Neural cell (in vitro differentiated cells): ENCODE results near the gene SLC41A3. TPM values are rescaled to one million over a fixed set of nuclear protein-coding genes. Genes with fewer than 3 reads are reported as not detected.

Experiments used
- H2AFZ ChIP-seq: fragments of 200-600, 300-800 bp; sonication (generic), shearing (Covaris generic); 2 replicates; pipeline ENCODE4 v1.6.0; 2014; ENCODE audit warnings: low read depth, mild to moderate bottlenecking, antibody characterized with exemption, low read length, moderate library complexity
- H3F3A ChIP-seq: fragments of 200-600 bp; shearing (Covaris generic); 2 replicates; pipeline ENCODE4 v1.6.1; 2016; ENCODE audit warnings: mild to moderate bottlenecking, moderate library complexity, mixed read lengths, antibody characterized with exemption, low read length; ENCODE audit not compliant: insufficient read depth, poor library complexity, severe bottlenecking
- H3K27ac ChIP-seq: fragments of 200-600, 300-800 bp; sonication (generic), shearing (Covaris generic); 2 replicates; pipeline ENCODE4 v1.5.1; 2014; ENCODE audit warnings: mild to moderate bottlenecking, low read length, moderate library complexity
- H3K27me3 ChIP-seq: fragments of 300-800, 200-600 bp; sonication (generic), shearing (Covaris generic); 2 replicates; pipeline ENCODE4 v1.6.0; 2014; ENCODE audit warnings: mild to moderate bottlenecking, low read depth, low read length, moderate library complexity; ENCODE audit not compliant: insufficient read depth
- H3K36me3 ChIP-seq: fragments of 300-800, 200-600 bp; sonication (generic), shearing (Covaris generic); 2 replicates; pipeline ENCODE4 v1.5.1; 2014; ENCODE audit warnings: mild to moderate bottlenecking, antibody characterized with exemption, low read length, moderate library complexity; ENCODE audit not compliant: insufficient read depth
- H3K4me2 ChIP-seq: fragments of 300-800, 200-600 bp; sonication (generic), shearing (Covaris generic); 2 replicates; pipeline ENCODE4 v1.6.0; 2014; ENCODE audit warnings: mild to moderate bottlenecking, low read length
- H3K4me3 ChIP-seq: fragments of 300-800, 200-600 bp; sonication (generic), shearing (Covaris generic); 2 replicates; pipeline ENCODE4 v1.5.1; 2014; ENCODE audit warnings: mild to moderate bottlenecking, low read length, moderate library complexity
- H3K79me2 ChIP-seq: fragments of 200-600 bp; shearing (Covaris generic); replicated peaks from 2 replicates; pipeline ENCODE4 v1.6.0; 2014; ENCODE audit warnings: mild to moderate bottlenecking, low read length, moderate library complexity; ENCODE audit not compliant: insufficient read depth
- H3K9ac ChIP-seq: fragments of 300-800, 200-600 bp; sonication (generic), shearing (Covaris generic); 2 replicates; pipeline ENCODE4 v1.6.1; 2016; ENCODE audit warnings: mild to moderate bottlenecking, low read length, mixed read lengths
- H3K9me2 ChIP-seq: fragments of 200-600 bp; shearing (Covaris generic); 2 replicates; pipeline ENCODE4 v1.6.1; 2016; ENCODE audit warnings: mild to moderate bottlenecking, low read length, mixed read lengths; ENCODE audit not compliant: insufficient read depth
- H3K9me3 ChIP-seq: fragments of 200-600, 300-800 bp; sonication (generic), shearing (Covaris generic); 2 replicates; pipeline ENCODE4 v1.6.1; 2016; ENCODE audit warnings: mild to moderate bottlenecking, mixed run types, low read length, moderate library complexity, mixed read lengths
- H4K20me1 ChIP-seq: fragments of 200-600 bp; shearing (Covaris generic); 2 replicates; pipeline ENCODE4 v1.6.1; 2016; ENCODE audit warnings: mild to moderate bottlenecking, mixed run types; ENCODE audit not compliant: insufficient read depth
- EP300 ChIP-seq: fragments of 450-650 bp; conservative IDR thresholded peaks from 2 replicates; pipeline ENCODE4 v1.6.1; 2014; ENCODE audit warnings: antibody characterized with exemption, mild to moderate bottlenecking, moderate library complexity; ENCODE audit not compliant: poor library complexity, severe bottlenecking
- EZH2 ChIP-seq: fragments of 200-600, 300-800 bp; shearing (Covaris generic), sonication (generic); IDR thresholded peaks from 2 replicates; pipeline ENCODE4 v1.6.1; 2014; ENCODE audit warnings: antibody characterized with exemption, low read length, borderline replicate concordance, mild to moderate bottlenecking; ENCODE audit not compliant: insufficient read depth, poor library complexity, severe bottlenecking
- MXI1 ChIP-seq: fragments of 450-650 bp; conservative IDR thresholded peaks from 2 replicates; pipeline ENCODE4 v1.6.1; 2014; ENCODE audit warnings: antibody characterized with exemption, mild to moderate bottlenecking; ENCODE audit not compliant: poor library complexity, severe bottlenecking
- POLR2AphosphoS5 ChIP-seq: IDR thresholded peaks from 2 replicates; pipeline ENCODE4 v1.6.1; 2012
- RAD21 ChIP-seq: fragments of 450-650 bp; conservative IDR thresholded peaks from 2 replicates; pipeline ENCODE4 v1.6.1; 2014; ENCODE audit warnings: antibody characterized with exemption, mild to moderate bottlenecking, moderate library complexity
- SMC3 ChIP-seq: fragments of 450-650 bp; conservative IDR thresholded peaks from 2 replicates; pipeline ENCODE4 v1.6.1; 2014; ENCODE audit warnings: antibody characterized with exemption, mild to moderate bottlenecking, moderate library complexity; ENCODE audit not compliant: poor library complexity
- TAF1 ChIP-seq: IDR thresholded peaks from 2 replicates; pipeline ENCODE4 v1.6.1; 2012; ENCODE audit warnings: low read depth
- polyA plus RNA-seq: library from polyadenylated mRNA; depleted of rRNA; stranded (reverse); fragments of >200 nt; gene quantifications from 2 replicates; pipeline ENCODE4 v1.2.3, GENCODE V29; 2014
- TF ChIP-seq, protein P1 (sequence below): fragments of 450-650 bp; IDR thresholded peaks from 2 replicates; pipeline ENCODE4 v1.5.1; 2014; ENCODE audit warnings: antibody characterized with exemption, mild to moderate bottlenecking, moderate library complexity; ENCODE audit not compliant: poor library complexity, severe bottlenecking
- TF ChIP-seq, protein P2 (sequence below): IDR thresholded peaks from 2 replicates; pipeline ENCODE4 v1.6.1; 2012; ENCODE audit warnings: borderline replicate concordance

The SLC41A3 gene
- polyA plus RNA-seq, 1 donor from 2014 or later: 80.0 TPM

DNA sequence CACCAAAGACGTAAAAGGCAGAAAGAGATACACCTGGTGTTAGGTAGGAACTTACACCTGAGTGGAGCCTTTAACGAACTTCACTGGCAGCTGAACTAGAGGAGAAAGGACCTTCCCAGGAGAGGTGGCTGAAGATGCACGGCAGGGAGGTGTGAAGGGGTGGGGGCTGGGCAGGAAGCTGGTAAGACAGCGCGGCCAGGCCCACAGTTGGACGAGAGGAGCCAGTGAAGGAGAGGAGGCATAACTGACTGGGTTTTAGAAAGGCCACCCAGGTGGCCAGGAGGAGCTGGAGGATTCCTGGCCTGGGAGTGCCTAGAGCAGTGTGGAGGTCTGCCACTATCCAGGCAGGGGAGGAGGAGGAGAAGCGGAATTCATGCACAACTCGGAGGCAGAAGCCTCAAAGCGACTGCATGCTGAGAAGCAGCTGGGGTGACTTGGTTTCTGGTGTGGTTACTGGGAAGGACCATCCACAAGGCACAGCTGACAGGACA, 51.9 kb downstream of the SLC41A3 start:
- H2AFZ ChIP-seq: no peak overlapping the region
- H3K4me2 ChIP-seq: no peak overlapping the region
- H3K9ac ChIP-seq: no peak overlapping the region
- H4K20me1 ChIP-seq: no peaks in the 10 kb centered on the region
- H3K27ac ChIP-seq: no peak overlapping the region
- H3F3A ChIP-seq: no peaks in the 10 kb centered on the region
- H3K9me2 ChIP-seq: no peaks in the 10 kb centered on the region
- no peak overlapping the region for H3K4me3 ChIP-seq
- TF ChIP-seq RAD21: no peak
- no peak for TF ChIP-seq TAF1
- no peak for TF ChIP-seq POLR2AphosphoS5
- TF ChIP-seq MXI1: no peak
- no peak for TF ChIP-seq EZH2
- TF ChIP-seq, protein P1, sequence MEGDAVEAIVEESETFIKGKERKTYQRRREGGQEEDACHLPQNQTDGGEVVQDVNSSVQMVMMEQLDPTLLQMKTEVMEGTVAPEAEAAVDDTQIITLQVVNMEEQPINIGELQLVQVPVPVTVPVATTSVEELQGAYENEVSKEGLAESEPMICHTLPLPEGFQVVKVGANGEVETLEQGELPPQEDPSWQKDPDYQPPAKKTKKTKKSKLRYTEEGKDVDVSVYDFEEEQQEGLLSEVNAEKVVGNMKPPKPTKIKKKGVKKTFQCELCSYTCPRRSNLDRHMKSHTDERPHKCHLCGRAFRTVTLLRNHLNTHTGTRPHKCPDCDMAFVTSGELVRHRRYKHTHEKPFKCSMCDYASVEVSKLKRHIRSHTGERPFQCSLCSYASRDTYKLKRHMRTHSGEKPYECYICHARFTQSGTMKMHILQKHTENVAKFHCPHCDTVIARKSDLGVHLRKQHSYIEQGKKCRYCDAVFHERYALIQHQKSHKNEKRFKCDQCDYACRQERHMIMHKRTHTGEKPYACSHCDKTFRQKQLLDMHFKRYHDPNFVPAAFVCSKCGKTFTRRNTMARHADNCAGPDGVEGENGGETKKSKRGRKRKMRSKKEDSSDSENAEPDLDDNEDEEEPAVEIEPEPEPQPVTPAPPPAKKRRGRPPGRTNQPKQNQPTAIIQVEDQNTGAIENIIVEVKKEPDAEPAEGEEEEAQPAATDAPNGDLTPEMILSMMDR: no peak
- TF ChIP-seq EP300: no peak
- TF ChIP-seq, protein P2, sequence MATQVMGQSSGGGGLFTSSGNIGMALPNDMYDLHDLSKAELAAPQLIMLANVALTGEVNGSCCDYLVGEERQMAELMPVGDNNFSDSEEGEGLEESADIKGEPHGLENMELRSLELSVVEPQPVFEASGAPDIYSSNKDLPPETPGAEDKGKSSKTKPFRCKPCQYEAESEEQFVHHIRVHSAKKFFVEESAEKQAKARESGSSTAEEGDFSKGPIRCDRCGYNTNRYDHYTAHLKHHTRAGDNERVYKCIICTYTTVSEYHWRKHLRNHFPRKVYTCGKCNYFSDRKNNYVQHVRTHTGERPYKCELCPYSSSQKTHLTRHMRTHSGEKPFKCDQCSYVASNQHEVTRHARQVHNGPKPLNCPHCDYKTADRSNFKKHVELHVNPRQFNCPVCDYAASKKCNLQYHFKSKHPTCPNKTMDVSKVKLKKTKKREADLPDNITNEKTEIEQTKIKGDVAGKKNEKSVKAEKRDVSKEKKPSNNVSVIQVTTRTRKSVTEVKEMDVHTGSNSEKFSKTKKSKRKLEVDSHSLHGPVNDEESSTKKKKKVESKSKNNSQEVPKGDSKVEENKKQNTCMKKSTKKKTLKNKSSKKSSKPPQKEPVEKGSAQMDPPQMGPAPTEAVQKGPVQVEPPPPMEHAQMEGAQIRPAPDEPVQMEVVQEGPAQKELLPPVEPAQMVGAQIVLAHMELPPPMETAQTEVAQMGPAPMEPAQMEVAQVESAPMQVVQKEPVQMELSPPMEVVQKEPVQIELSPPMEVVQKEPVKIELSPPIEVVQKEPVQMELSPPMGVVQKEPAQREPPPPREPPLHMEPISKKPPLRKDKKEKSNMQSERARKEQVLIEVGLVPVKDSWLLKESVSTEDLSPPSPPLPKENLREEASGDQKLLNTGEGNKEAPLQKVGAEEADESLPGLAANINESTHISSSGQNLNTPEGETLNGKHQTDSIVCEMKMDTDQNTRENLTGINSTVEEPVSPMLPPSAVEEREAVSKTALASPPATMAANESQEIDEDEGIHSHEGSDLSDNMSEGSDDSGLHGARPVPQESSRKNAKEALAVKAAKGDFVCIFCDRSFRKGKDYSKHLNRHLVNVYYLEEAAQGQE: no peak
- no peak for TF ChIP-seq SMC3
- no peaks in the 10 kb centered on the region for H3K79me2 ChIP-seq
- H3K27me3 ChIP-seq: no peaks in the 10 kb centered on the region
- H3K9me3 ChIP-seq: peaks cover 7% of the 10 kb centered on the region
- peaks cover 4% of the 10 kb centered on the region for H3K36me3 ChIP-seq

DNA sequence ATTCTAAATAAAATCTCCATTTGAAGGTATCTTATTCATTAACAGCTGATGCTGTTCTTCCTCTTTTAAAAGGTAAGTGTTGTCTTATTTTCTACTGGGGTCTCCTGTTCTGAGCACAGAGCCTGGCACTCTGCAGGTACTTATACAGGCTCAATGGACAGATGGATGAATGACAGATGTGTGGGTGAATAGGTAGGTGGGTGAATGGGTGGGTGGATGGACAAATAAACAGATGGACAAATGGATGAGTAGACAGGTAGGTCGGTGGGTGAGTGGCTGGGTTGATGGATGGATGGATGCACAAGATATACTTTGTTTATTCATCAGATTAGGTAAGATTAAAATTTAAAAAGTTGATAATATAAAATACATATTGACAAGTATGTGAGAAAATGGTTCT, 53.5 kb downstream of the SLC41A3 start:
- H3K79me2 ChIP-seq: no peaks in the 10 kb centered on the region
- H3K27me3 ChIP-seq: no peaks in the 10 kb centered on the region
- no peak overlapping the region for H3K4me2 ChIP-seq
- no peak for TF ChIP-seq POLR2AphosphoS5
- TF ChIP-seq TAF1: no peak
- TF ChIP-seq, protein P2: no peak
- no peaks in the 10 kb centered on the region for H3F3A ChIP-seq
- no peak overlapping the region for H3K27ac ChIP-seq
- no peak overlapping the region for H3K9ac ChIP-seq
- H3K4me3 ChIP-seq: no peak overlapping the region
- peaks cover 4% of the 10 kb centered on the region for H3K36me3 ChIP-seq
- H3K9me2 ChIP-seq: no peaks in the 10 kb centered on the region
- peaks cover 7% of the 10 kb centered on the region for H3K9me3 ChIP-seq
- H2AFZ ChIP-seq: no peak overlapping the region
- no peaks in the 10 kb centered on the region for H4K20me1 ChIP-seq
